M059J (cell line): ENCODE data around the gene CKAP5. TPM values are rescaled to one million over a fixed set of nuclear protein-coding genes. Genes with fewer than 3 reads are reported as not detected.
A peak's percentile ranks its signal among the peaks of the same experiment; 100 is the strongest.
"Not testable (repeated sequence)": the region's sequence is repeated elsewhere in the genome, so short reads cannot be mapped to it uniquely, and the experiment has no call there.

Experiments
- DNase-seq: peaks from one replicate; pipeline ENCODE4 v3.0.0-alpha.2; 2012; ENCODE audit warnings: low read depth
- total RNA-seq: library from RNA; depleted of rRNA; stranded (reverse); fragments of >200 nt; shearing (Covaris generic); gene quantifications from 2 replicates; pipeline ENCODE4 v1.2.3, GENCODE V29; 2014

CKAP5 gene
- total RNA-seq, 1 experiment from 2014 or later = 113 TPM

DNA sequence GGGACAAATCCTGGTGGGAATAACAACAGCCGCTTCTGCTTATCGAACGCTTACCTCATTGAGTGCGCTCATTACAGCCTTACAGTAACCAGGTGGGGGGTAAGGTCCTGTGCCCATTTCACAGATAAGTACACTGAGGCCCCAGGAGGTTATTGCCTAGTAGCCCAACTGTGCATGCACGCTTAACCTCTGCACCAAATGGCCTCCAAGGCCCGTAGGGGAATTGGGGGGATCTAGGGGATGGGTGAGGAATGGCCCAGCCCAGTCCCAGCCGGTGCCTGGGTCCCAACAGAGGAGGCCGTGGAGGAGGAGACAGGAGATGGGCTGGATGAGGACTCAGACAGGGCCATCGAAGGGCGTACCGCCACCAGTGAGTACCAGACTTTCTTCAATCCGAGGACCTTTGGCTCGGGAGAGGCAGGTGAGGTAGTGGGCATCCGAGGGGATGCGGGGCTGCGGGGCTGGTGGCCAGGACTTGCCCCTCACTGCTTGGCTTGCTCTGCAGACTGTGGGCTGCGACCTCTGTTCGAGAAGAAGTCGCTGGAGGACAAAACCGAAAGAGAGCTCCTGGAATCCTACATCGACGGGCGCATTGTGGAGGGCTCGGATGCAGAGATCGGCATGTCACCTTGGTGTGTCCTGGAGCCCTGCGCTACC lies 119.7 kb downstream of the CKAP5 start:
- DNase-seq = no peak

DNA sequence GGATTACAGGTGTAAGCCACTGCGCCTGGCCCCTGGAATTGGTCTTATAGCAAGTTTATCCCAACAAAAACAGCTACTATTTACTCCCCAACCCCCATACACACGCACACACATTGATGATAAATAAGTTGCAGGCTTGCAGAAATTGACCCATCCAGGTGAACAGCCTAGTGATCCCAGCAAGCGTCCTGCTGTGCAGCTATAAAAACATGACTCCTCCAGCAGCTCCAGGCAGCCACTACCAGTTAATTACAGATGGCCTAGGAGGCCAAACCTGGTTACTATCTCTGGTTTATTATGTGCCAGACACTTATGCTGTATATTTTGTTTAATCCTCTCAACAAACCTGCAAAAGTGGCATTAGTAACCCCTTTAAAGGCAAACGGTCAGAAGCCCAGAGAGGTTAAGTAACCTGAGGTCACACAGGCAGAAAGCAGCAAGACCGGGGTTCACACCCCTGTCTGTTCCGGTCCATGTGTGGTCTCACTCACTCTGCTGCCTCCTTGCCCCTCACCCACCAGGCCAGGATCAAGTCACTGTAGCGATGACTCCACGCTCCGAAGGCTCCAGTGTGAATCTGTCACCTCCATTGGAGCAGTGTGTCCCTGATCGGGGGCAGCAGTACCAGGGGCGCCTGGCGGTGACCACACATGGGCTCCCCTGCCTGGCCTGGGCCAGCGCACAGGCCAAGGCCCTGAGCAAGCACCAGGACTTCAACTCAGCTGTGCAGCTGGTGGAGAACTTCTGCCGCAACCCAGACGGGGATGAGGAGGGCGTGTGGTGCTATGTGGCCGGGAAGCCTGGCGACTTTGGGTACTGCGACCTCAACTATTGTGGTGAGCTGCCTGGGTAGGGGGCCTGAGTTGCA lies 120.5 kb downstream of the CKAP5 start:
- no peak for DNase-seq

DNA sequence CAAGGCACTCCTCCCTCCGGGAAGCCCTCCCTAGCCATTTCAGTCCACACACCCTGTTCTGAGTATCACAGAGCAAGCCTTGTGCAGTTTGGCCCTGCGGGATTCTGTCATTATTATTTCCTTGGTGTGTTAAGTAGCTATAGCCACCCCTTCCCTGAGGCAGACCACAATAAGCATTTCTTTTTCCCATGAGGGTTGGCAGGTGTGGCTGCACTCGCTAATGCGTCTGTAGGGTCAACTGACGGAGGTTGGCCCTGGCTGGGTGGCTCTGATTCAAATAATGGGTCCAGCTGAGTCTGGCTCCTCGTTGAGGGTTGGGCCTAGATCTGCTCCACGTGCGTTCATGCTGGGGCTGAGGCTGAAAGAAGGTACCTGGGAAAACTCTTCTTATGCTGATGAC lies 122.0 kb downstream of the CKAP5 start:
- no peak for DNase-seq

DNA sequence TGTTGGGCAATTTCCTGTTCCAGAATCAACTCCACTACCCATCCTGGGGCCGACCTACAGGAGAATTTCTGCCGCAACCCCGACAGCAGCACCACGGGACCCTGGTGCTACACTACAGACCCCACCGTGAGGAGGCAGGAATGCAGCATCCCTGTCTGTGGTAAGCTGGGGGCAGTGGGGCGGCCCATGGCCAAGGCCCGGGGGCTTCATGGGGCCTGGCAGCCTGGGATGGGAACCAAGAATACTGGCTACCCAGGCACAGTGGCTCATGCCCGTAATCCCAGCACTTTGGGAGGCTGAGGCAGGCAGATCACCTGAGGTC lies 122.8 kb downstream of the CKAP5 start:
- DNase-seq = no peak

DNA sequence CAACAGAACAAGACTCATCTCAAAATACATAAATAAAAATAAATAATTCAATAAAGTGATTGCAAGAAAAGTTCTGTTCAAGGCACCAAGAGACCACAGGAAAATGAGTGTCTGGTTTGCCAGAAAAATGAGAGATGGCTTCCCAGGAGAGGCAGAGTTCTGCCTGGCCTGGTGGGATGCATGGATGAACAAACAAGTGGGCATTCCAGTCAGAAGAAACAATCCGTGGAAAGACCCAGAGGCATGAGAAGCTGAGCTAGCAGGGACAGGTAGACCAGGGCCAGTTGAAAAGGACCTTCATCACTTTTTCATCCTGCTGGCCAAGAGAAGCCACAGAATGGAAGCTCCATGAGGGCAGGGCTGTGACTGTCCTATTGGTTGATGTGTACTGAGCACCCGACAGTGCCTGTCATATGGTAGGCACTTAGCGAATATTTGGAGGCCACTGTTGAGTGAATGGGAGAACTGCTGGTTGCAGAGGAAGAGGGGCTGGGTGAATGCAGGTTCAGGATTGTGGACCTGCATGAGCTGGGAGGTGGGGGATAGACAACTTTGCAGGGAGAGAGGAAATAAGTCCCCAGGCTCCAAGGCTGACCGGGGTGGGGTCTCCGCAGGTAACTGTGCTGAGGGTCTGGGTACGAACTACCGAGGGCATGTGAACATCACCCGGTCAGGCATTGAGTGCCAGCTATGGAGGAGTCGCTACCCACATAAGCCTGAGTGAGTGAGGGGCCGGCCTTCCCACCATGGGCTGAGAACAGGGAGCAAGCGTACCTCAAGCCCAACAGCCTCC lies 123.3 kb downstream of the CKAP5 start:
- DNase-seq = no peak

DNA sequence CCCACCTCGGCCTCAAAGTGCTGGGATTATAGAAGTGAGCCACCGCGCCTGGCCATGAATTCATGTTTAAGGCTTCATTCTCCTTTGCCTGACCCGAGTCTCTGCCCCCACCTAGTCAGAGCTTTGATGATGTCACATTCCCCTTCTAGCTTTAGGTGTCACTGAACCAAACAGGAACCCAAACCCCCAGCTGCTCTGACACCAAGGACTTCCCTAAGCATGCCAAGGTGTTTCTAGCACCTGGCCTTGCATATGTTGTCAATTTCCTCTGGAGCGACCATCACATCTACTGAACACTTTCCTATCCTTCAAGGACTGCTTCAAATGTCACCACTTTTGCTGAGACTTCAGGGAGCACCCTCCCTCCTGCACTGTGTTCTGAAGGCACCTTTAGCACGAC lies 124.8 kb downstream of the CKAP5 start:
- no peak for DNase-seq

DNA sequence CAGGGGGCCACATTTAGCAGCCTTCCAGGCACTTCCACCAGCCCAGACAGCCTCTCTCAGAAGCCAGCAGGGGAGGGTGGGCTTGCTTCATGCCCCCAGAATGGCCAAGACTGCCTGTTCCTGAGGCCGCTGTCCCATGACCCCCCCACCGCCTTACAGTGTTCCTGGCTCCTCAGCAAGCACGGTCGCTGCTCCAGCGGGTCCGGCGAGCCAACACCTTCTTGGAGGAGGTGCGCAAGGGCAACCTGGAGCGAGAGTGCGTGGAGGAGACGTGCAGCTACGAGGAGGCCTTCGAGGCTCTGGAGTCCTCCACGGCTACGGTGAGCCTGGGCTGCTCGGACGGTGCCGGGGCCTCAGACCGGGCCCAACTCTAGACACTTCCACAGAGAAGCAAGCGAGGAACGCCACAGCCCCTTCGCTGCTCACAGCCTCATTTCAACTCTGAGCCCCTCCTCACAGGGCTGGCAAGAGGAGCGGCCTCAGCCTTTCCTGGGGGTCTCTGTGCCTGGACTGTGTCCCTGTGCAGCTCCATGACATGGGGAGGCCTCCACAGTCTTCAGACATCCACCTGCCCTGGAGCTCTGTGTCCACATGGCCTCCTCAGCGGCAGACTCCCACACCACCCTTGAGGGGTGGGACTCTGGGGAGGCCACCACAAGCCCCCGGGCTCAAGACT lies 126.4 kb downstream of the CKAP5 start:
- no peak for DNase-seq

DNA sequence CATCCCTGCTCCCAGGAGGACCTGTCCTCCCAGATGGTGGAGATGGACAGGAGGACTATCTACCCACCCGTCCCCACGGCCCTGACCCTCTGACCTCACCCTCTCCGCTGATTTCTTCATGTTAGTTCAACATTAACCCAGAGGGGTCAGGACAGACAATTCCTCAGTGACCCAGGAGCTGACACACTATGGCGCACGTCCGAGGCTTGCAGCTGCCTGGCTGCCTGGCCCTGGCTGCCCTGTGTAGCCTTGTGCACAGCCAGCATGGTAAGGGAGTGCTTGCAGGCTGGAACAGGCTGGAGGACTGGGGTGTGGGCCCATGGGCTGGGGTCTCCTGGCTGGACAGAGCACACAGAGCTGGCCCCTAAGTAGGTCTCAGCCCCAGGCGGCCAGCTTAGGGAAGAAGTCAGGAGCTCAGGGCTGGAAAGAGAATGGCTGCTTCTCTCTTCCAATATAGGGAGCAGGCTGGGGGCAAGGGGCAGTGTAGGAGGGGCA lies 127.0 kb downstream of the CKAP5 start, which contains the start of gene F2:
TSS of gene F2 (plus strand) at position 166 of the 495 bp plus-strand sequence. CDS start at position 189, 23 bp downstream.
- DNase-seq = no peak

DNA sequence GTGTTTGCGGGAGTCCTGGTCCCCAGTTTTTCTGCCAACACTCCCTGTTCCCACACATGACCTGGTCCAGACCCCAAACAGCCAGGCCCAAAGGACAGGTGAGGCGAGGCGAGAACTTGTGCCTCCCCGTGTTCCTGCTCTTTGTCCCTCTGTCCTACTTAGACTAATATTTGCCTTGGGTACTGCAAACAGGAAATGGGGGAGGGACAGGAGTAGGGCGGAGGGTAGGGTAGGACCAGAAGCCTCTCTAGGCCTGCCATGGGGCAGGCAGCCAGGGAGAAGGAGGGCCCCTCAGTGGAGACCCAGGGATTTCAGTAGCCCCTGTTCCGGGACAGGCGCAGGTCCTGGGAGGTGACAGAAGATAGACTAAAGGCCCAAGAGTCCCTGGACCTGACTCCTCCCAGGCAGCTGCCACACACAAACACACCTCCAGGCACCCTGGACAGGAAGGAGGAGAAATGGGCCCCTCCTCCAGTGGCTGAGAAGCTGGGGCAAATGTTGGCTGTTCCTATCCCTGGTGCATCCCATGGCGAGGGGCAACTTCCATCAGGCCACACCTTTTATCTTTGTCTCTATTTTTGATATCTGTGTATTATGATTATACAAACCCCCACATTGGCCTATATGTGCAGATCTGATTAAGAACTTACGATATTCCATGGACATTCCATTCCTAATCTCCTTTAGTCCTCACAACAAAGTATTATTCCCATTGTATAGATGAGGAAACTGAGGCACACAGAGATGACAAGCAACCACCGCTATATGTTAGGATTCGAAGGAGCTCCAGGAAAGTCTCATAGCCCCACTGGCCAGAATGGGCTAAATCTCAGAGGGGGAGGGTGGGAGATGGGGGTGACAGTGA lies 127.7 kb downstream of the CKAP5 start:
- DNase-seq = peak; percentile 42

DNA sequence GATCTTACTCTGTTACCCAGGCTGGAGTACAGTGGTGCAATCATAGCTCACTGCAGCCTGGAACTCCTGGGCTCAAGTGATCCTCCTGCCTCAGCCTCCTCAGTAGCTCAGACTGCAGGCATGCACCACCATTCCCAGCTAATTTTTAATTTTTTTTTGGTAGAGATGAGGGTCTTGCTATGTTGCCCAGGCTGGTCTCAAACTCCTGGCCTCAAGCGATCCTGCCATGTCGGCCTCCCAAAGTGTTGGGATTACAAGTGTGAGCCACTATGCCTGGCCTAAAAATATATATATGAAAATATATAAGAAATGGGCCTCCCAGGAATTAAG lies 128.3 kb downstream of the CKAP5 start:
- DNase-seq = not testable (repeated sequence)

DNA sequence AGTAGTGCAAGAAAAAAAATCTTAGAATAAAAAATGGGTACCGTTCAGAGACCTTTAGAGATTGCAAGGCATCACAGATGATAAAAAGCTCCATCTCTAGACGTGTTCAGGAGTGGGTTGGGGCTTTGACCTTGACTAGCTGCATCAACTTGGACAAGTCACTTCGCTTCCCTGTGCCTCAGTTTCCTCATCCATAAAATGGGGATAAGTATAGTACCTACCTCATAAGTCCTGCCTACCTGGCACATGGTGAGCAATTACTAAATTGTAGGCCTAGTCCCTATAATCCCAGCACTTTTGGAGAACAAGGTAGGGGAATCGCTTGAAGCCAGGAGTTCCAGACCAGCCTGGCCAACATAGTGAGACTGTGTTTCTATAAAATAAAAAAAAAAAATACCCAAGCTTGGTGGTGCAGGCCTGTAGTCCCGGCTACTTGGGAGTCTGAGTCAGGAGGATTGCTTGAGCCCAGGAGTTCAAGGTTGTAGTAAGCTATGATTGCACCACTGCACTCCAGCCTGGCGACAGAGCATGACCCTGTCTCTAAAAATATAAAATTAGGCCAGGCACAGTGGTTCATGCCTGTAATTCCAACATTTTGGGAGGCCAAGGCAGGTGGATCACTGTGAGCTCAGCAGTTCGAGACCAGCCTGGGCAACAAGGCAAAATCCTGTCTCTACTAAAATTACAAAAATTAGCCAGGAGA lies 133.1 kb downstream of the CKAP5 start:
- peak; percentile 8 for DNase-seq

DNA sequence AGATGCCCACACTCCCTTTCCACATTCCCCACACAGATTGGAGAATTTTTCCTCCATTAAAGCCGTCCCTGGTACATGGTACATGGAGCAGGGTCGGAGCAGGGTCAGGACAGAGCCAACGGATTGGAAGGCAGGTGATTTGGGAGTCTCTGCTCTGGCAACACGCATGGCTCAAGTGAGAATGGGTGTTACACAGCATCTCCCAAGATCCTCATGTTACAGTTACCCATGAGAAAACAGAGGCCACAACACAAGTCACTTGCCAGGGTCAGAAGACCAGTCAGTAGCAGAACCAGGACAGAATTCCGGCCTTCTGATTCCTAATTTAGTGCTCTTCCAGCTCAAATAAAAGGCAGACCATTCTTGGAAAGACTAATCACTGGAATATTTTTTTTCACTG lies 134.8 kb downstream of the CKAP5 start:
- DNase-seq = peak; percentile 13

DNA sequence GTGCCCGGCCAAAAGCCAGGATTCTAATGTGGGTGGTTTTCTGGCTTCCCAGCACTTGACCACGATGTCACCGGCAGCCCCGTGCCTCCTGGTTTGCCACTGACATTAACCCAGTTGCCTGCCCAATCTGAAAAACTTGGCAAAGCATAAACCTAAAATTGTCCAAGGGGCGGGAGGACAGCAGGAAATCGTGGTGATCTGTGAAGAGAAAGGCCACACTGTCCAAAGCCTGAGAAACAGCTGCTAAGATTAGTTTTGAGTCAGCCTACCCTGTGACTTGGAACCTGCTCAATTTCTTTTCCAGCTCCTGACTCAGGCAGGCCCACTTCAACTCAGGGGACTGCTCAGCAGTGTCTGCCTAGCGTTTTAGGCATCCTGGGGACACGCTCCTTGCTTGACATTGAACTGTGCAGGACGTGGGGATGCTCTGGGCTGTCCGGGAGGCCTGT lies 135.2 kb downstream of the CKAP5 start:
- peak; percentile 97 for DNase-seq

DNA sequence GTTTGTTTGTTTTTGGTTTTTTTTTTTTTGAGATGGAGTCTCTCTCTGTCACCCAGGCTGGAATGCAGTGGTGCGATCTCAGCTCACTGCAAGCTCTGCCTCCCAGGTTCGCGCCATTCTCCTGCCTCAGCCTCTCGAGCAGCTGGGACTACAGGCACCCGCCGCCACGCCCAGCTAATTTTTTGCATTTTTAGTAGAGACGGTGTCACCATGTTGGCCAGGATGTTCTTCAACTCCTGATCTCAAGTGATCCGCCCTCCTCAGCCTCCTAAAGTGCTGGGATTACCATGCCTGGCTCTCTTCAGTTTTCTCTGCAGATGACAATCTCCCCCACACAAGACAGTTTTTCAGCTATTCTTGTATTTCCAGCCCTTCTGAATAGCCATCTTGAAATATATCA lies 136.7 kb downstream of the CKAP5 start:
- not testable (repeated sequence) for DNase-seq

DNA sequence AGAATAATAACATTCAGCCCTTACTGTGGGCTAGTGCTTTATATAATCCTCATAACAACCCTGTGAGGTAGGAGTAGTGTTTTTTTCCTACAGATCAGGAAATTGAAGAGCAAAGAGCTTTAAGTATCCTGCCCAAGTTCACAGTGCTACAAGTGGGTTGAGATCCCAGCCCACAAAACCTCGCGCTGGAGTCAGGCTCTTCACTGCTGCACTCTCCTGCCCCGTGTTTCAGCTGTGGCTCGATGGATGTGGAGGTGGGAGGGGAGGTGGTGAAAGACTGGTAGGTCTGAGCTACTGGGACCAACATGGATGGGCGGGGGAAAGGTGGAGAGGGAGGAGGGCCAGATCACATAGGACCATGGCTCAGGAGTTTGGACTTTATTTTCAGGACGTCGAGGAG lies 139.2 kb downstream of the CKAP5 start:
- DNase-seq = no peak

DNA sequence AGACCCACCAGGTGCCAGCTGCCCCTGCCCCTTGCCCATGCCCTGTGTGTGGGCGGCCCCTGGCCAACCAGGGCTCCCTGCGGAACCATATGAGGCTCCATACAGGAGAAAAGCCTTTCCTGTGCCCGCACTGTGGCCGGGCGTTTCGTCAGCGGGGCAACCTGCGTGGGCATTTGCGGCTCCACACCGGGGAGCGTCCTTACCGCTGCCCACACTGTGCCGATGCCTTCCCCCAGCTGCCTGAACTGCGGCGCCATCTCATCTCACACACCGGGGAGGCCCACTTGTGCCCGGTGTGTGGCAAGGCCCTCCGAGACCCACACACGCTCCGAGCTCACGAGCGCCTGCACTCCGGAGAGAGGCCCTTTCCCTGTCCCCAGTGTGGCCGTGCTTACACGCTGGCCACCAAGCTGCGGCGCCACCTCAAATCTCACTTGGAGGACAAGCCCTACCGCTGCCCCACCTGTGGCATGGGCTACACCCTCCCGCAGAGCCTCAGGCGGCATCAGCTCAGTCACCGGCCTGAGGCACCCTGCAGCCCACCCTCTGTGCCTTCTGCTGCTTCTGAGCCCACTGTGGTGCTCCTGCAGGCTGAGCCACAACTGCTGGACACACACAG lies 140.9 kb downstream of the CKAP5 start:
- DNase-seq = no peak

DNA sequence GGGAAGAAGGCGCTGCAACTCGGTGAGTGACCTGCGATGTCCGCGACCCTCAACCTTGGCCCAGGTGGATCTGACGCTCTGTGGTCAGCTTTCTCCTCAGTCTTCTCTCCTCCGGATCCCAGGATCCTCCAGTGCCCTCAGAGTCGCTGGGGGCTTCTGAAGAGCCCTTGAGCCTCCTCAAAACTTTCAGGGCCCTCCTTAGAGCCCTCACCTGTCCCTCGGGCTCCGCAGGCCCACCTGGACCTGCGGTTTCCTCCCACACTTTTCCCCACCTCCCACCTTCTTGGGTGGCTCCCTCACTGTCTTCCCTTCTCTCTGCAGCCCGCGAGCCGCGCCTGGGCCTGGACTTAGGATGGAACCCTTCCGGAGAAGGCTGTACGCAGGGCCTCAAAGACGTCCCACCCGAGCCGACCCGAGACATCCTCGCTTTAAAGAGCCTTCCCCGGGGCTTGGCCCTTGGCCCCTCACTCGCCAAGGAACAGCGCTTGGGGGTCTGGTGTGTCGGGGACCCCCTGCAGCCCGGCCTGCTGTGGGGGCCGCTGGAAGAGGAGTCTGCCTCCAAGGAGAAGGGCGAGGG lies 144.9 kb downstream of the CKAP5 start:
- DNase-seq = no peak

DNA sequence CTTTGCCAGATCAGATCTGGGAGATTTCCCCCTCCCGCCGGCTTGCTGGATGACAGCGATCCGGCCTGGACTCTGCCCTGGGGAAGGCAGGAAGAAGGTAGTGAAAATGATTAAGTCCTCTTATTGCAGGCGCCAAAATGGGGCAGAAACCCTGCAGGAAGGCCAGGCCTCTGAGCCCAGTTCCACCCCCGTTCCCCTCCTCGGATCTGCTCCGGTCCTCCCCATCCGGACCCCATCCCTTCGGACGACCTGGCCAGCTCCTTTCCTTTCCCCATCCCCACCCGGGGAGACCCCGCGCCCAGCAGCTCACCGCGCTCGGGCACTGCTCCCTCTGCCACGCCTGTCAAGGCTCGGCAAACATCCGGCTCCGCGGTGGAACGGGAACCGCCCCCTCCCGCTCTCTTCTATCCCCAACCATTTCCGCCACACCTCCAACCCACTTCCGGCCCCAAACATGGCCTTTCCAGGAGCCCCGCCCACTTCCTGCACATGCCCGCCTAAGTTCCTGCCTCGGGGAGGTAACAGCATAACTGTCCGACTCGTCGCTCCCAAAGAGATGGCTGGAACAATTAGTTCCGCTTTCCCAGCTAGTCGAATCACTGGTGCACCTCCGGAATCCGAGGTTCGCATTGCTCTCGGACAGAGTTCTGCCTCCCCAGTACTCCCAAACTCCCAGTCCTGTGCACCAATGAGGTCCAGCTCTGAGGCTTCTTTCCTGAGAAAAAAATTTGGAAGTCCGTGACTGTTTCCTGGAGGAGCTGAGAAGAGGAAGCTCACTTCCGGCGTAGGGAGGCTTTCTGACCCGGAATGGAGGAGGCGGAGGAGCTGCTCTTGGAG lies 145.6 kb downstream of the CKAP5 start, which contains the start of the genes ARHGAP1 and ZNF408:
TSS of gene ARHGAP1 (minus strand) at position 379 of the 837 bp plus-strand sequence. CDS start 4,512 bp downstream, outside the sequence.
TSS of gene ZNF408 (plus strand) at position 791 of the 837 bp plus-strand sequence. CDS start at position 808, 17 bp downstream.
- DNase-seq = peak; percentile 99
